ENCODE results near the gene KDM3A.

The KDM3A gene

DNA sequence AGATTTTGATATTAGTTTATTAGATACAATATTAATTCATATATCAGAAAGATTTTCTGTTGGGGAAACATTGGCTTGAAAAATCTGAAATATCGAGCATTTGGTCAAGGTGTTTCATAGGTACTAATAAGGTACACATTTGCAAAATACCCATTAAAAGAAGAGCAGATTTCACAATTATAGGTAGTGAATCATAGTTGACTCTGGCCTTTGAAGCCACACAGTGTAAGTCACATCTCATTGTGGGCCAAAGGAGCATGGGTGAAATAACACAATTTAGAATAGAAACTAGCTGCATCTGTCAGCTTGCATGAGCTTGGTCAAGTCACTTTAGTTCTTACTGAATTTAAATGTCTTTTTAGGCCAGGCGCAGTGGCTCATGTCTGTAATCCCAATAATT lies 4.9 kb downstream of the KDM3A start:
- H3K4me1 ChIP-seq (ENCODE audit: control insufficient read depth in 1 of 2, insufficient read depth in 2 of 2, low read length in 2 of 2): peaks cover 29 to 38% of the 10 kb centered on the region in 2 donors
- no peak overlapping the region for H3K9ac ChIP-seq (ENCODE audit: low read depth in 1 of 2, low read length in 2 of 2)
- no peak overlapping the region for H3K4me3 ChIP-seq (ENCODE audit: low read depth in 1 of 2, low read length in 2 of 2)
- no peaks in the 10 kb centered on the region for H3K27me3 ChIP-seq (ENCODE audit: control insufficient read depth in 1 of 2, insufficient read depth in 2 of 2, low read length in 2 of 2)
- peaks cover 10 to 27% of the 10 kb centered on the region in 2 donors for H3K36me3 ChIP-seq (ENCODE audit: control insufficient read depth in 1 of 2, insufficient read depth in 2 of 2, low read length in 2 of 2)
- no peaks in the 10 kb centered on the region for H3K9me3 ChIP-seq (ENCODE audit: control insufficient read depth in 1 of 2, low read length in 2 of 2)
- H3K27ac ChIP-seq (ENCODE audit: low read depth, low read length): no peak overlapping the region

DNA sequence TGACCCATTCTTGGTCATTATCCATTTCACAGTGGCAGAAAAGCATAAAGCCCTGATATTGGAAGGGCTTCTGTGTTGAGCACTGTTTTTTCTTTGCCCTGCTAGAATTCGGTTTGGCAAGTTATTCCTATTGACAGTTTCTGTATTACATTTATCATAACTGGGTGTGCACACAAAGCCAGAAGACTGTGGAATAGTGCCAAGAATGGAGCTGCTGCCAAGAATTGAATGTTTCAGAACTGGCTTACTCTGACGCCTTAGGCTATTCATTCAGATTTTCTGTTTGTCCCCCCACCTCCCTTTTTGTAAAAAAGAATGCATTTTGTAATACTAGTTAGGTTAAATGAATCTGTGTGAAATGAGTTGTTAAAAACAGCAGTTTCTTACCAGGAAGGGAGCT lies 12.7 kb downstream of the KDM3A start:
- H3K4me3 ChIP-seq (ENCODE audit: low read depth in 1 of 2, low read length in 2 of 2): peak overlapping the region in 1 of 2 donors; percentile 13
- H3K9me3 ChIP-seq (ENCODE audit: control insufficient read depth in 1 of 2, low read length in 2 of 2): no peaks in the 10 kb centered on the region
- peaks cover 8 to 22% of the 10 kb centered on the region in 2 donors for H3K4me1 ChIP-seq (ENCODE audit: control insufficient read depth in 1 of 2, insufficient read depth in 2 of 2, low read length in 2 of 2)
- no peak overlapping the region for H3K27ac ChIP-seq (ENCODE audit: low read depth, low read length)
- no peaks in the 10 kb centered on the region for H3K27me3 ChIP-seq (ENCODE audit: control insufficient read depth in 1 of 2, insufficient read depth in 2 of 2, low read length in 2 of 2)
- peaks cover 35 to 67% of the 10 kb centered on the region in 2 donors for H3K36me3 ChIP-seq (ENCODE audit: control insufficient read depth in 1 of 2, insufficient read depth in 2 of 2, low read length in 2 of 2)
- H3K9ac ChIP-seq (ENCODE audit: low read depth in 1 of 2, low read length in 2 of 2): no peak overlapping the region

- Histone ChIP-seq H3K27me3 (ENCODE audit: control insufficient read depth in 1 of 2, insufficient read depth in 2 of 2, low read length in 2 of 2) (no peaks in the 10 kb centered on the region), H3K4me1 (ENCODE audit: control insufficient read depth in 1 of 2, insufficient read depth in 2 of 2, low read length in 2 of 2) (peaks cover 8 to 22% of the 10 kb centered on the region in 2 donors), H3K9ac (ENCODE audit: low read depth in 1 of 2, low read length in 2 of 2) (no peak overlapping the region), H3K4me3 (ENCODE audit: low read depth in 1 of 2, low read length in 2 of 2) (peak overlapping the region in 1 of 2 donors; percentile 13), H3K36me3 (ENCODE audit: control insufficient read depth in 1 of 2, insufficient read depth in 2 of 2, low read length in 2 of 2) (peaks cover 38 to 70% of the 10 kb centered on the region in 2 donors), H3K9me3 (ENCODE audit: control insufficient read depth in 1 of 2, low read length in 2 of 2) (no peaks in the 10 kb centered on the region), H3K27ac (ENCODE audit: low read depth, low read length) (no peak overlapping the region)
These were observed 13.1 kb downstream of the KDM3A start for GRCh38 chr2:86454238-86454637.

GRCh38 chr2:86455181-86455580 lies 14.0 kb downstream of the KDM3A start:
- H3K36me3 ChIP-seq (ENCODE audit: control insufficient read depth in 1 of 2, insufficient read depth in 2 of 2, low read length in 2 of 2): peaks cover 35 to 68% of the 10 kb centered on the region in 2 donors
- no peaks in the 10 kb centered on the region for H3K9me3 ChIP-seq (ENCODE audit: control insufficient read depth in 1 of 2, low read length in 2 of 2)
- H3K27ac ChIP-seq (ENCODE audit: low read depth, low read length): no peak overlapping the region
- H3K4me1 ChIP-seq (ENCODE audit: control insufficient read depth in 1 of 2, insufficient read depth in 2 of 2, low read length in 2 of 2): peaks cover 8 to 24% of the 10 kb centered on the region in 2 donors
- no peak overlapping the region for H3K4me3 ChIP-seq (ENCODE audit: low read depth in 1 of 2, low read length in 2 of 2)
- H3K27me3 ChIP-seq (ENCODE audit: control insufficient read depth in 1 of 2, insufficient read depth in 2 of 2, low read length in 2 of 2): no peaks in the 10 kb centered on the region
- H3K9ac ChIP-seq (ENCODE audit: low read depth in 1 of 2, low read length in 2 of 2): no peak overlapping the region

GRCh38 chr2:86461042-86461743 lies 20.0 kb downstream of the KDM3A start:
- no peak overlapping the region for H3K4me3 ChIP-seq (ENCODE audit: low read depth in 1 of 2, low read length in 2 of 2)
- no peaks in the 10 kb centered on the region for H3K27me3 ChIP-seq (ENCODE audit: control insufficient read depth in 1 of 2, insufficient read depth in 2 of 2, low read length in 2 of 2)
- H3K9me3 ChIP-seq (ENCODE audit: control insufficient read depth in 1 of 2, low read length in 2 of 2): no peaks in the 10 kb centered on the region
- no peak overlapping the region for H3K9ac ChIP-seq (ENCODE audit: low read depth in 1 of 2, low read length in 2 of 2)
- H3K27ac ChIP-seq (ENCODE audit: low read depth, low read length): no peak overlapping the region
- peaks cover 0 to 4% of the 10 kb centered on the region in 2 donors for H3K4me1 ChIP-seq (ENCODE audit: control insufficient read depth in 1 of 2, insufficient read depth in 2 of 2, low read length in 2 of 2)
- peaks cover 59 to 93% of the 10 kb centered on the region in 2 donors for H3K36me3 ChIP-seq (ENCODE audit: control insufficient read depth in 1 of 2, insufficient read depth in 2 of 2, low read length in 2 of 2)

DNA sequence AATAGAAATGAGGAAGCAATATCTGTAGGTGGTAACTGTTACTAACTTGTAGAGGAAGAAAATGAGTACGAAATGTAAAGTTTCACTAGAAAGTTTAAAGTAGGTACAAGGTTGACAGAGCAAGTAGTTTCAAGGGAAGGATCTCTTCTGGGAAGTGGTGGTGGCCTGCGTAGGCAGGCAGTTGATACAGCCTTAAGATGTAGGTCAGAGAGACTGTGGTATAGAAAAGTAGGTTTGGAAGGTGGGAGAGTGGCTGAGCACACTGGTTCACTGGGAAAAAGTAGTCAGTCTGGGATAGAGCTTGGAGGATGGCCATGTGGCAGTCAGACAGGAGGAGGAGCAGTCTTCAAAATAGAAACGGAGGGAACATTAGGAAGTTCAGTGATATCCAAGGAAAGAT lies 23.5 kb downstream of the KDM3A start:
- Histone ChIP-seq H3K9ac (ENCODE audit: low read depth in 1 of 2, low read length in 2 of 2) (no peak overlapping the region), H3K36me3 (ENCODE audit: control insufficient read depth in 1 of 2, insufficient read depth in 2 of 2, low read length in 2 of 2) (peaks cover 68 to 89% of the 10 kb centered on the region in 2 donors), H3K27ac (ENCODE audit: low read depth, low read length) (no peak overlapping the region), H3K27me3 (ENCODE audit: control insufficient read depth in 1 of 2, insufficient read depth in 2 of 2, low read length in 2 of 2) (no peaks in the 10 kb centered on the region), H3K4me3 (ENCODE audit: low read depth in 1 of 2, low read length in 2 of 2) (no peak overlapping the region), H3K4me1 (ENCODE audit: control insufficient read depth in 1 of 2, insufficient read depth in 2 of 2, low read length in 2 of 2) (peaks cover 0 to 4% of the 10 kb centered on the region in 2 donors), H3K9me3 (ENCODE audit: control insufficient read depth in 1 of 2, low read length in 2 of 2) (no peaks in the 10 kb centered on the region)

- no peak overlapping the region for H3K27ac ChIP-seq (ENCODE audit: low read depth, low read length)
- no peaks in the 10 kb centered on the region for H3K27me3 ChIP-seq (ENCODE audit: control insufficient read depth in 1 of 2, insufficient read depth in 2 of 2, low read length in 2 of 2)
- peaks cover 61 to 87% of the 10 kb centered on the region in 2 donors for H3K36me3 ChIP-seq (ENCODE audit: control insufficient read depth in 1 of 2, insufficient read depth in 2 of 2, low read length in 2 of 2)
- no peaks in the 10 kb centered on the region for H3K4me1 ChIP-seq (ENCODE audit: control insufficient read depth in 1 of 2, insufficient read depth in 2 of 2, low read length in 2 of 2)
- no peaks in the 10 kb centered on the region for H3K9me3 ChIP-seq (ENCODE audit: control insufficient read depth in 1 of 2, low read length in 2 of 2)
- H3K4me3 ChIP-seq (ENCODE audit: low read depth in 1 of 2, low read length in 2 of 2): no peak overlapping the region
- no peak overlapping the region for H3K9ac ChIP-seq (ENCODE audit: low read depth in 1 of 2, low read length in 2 of 2)
These were observed 25.1 kb downstream of the KDM3A start for GRCh38 chr2:86466306-86466705.

- no peak overlapping the region for H3K27ac ChIP-seq (ENCODE audit: low read depth, low read length)
- peaks cover 55 to 86% of the 10 kb centered on the region in 2 donors for H3K36me3 ChIP-seq (ENCODE audit: control insufficient read depth in 1 of 2, insufficient read depth in 2 of 2, low read length in 2 of 2)
These were observed 27.2 kb downstream of the KDM3A start for GRCh38 chr2:86468162-86469033.

DNA sequence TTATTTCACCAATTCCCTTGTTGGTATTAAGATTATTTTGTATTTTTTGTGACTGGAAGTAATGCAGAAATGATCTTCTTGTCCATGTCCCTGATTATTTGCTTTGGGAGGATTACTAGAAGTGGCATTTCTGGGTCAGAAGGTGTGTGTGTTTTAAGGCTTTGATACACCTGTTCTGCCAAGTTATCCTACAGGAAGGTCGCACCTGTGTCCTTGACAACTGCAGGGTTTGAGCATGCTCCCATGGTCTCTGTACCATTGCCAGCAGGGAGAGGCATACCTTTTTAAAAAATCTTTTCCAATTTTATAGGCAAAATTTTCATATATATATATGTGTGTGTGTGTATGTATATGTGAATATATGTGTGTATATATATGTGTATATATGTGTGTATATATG lies 29.7 kb downstream of the KDM3A start:
- no peaks in the 10 kb centered on the region for H3K9me3 ChIP-seq (ENCODE audit: control insufficient read depth in 1 of 2, low read length in 2 of 2)
- no peak overlapping the region for H3K9ac ChIP-seq (ENCODE audit: low read depth in 1 of 2, low read length in 2 of 2)
- no peaks in the 10 kb centered on the region for H3K27me3 ChIP-seq (ENCODE audit: control insufficient read depth in 1 of 2, insufficient read depth in 2 of 2, low read length in 2 of 2)
- H3K4me3 ChIP-seq (ENCODE audit: low read depth in 1 of 2, low read length in 2 of 2): no peak overlapping the region
- H3K27ac ChIP-seq (ENCODE audit: low read depth, low read length): no peak overlapping the region
- H3K36me3 ChIP-seq (ENCODE audit: control insufficient read depth in 1 of 2, insufficient read depth in 2 of 2, low read length in 2 of 2): peaks cover 51 to 84% of the 10 kb centered on the region in 2 donors
- no peaks in the 10 kb centered on the region for H3K4me1 ChIP-seq (ENCODE audit: control insufficient read depth in 1 of 2, insufficient read depth in 2 of 2, low read length in 2 of 2)

More at GRCh38 chr2:86468162-86469033, 27.2 kb downstream of the KDM3A start:
- Histone ChIP-seq H3K27me3 (ENCODE audit: control insufficient read depth in 1 of 2, insufficient read depth in 2 of 2, low read length in 2 of 2) (no peaks in the 10 kb centered on the region), H3K4me3 (ENCODE audit: low read depth in 1 of 2, low read length in 2 of 2) (no peak overlapping the region), H3K4me1 (ENCODE audit: control insufficient read depth in 1 of 2, insufficient read depth in 2 of 2, low read length in 2 of 2) (no peaks in the 10 kb centered on the region), H3K9me3 (ENCODE audit: control insufficient read depth in 1 of 2, low read length in 2 of 2) (no peaks in the 10 kb centered on the region), H3K9ac (ENCODE audit: low read depth in 1 of 2, low read length in 2 of 2) (no peak overlapping the region)

- Histone ChIP-seq H3K4me1 (ENCODE audit: control insufficient read depth in 1 of 2, insufficient read depth in 2 of 2, low read length in 2 of 2) (no peaks in the 10 kb centered on the region), H3K36me3 (ENCODE audit: control insufficient read depth in 1 of 2, insufficient read depth in 2 of 2, low read length in 2 of 2) (peaks cover 51 to 84% of the 10 kb centered on the region in 2 donors), H3K9me3 (ENCODE audit: control insufficient read depth in 1 of 2, low read length in 2 of 2) (no peaks in the 10 kb centered on the region), H3K27ac (ENCODE audit: low read depth, low read length) (no peak overlapping the region), H3K27me3 (ENCODE audit: control insufficient read depth in 1 of 2, insufficient read depth in 2 of 2, low read length in 2 of 2) (no peaks in the 10 kb centered on the region), H3K9ac (ENCODE audit: low read depth in 1 of 2, low read length in 2 of 2) (no peak overlapping the region), H3K4me3 (ENCODE audit: low read depth in 1 of 2, low read length in 2 of 2) (no peak overlapping the region)
These were observed 30.5 kb downstream of the KDM3A start for GRCh38 chr2:86471637-86472036.
